Hematopoietic multipotent progenitor cell treated with erythropoietin and hydrocortisone succinate and interleukin-3 and kit ligand, for 8 days (in vitro differentiated cells): ENCODE results near the gene GIGYF1.
A peak's percentile ranks its signal among the peaks of the same experiment; 100 is the strongest.
"Not testable (repeated sequence)": the region's sequence is repeated elsewhere in the genome, so short reads cannot be mapped to it uniquely, and the experiment has no call there.

ENCODE experiments used
- DNase-seq: peaks from one replicate; pipeline ENCODE4 v3.0.0-alpha.2; 2015

GIGYF1 gene

DNA sequence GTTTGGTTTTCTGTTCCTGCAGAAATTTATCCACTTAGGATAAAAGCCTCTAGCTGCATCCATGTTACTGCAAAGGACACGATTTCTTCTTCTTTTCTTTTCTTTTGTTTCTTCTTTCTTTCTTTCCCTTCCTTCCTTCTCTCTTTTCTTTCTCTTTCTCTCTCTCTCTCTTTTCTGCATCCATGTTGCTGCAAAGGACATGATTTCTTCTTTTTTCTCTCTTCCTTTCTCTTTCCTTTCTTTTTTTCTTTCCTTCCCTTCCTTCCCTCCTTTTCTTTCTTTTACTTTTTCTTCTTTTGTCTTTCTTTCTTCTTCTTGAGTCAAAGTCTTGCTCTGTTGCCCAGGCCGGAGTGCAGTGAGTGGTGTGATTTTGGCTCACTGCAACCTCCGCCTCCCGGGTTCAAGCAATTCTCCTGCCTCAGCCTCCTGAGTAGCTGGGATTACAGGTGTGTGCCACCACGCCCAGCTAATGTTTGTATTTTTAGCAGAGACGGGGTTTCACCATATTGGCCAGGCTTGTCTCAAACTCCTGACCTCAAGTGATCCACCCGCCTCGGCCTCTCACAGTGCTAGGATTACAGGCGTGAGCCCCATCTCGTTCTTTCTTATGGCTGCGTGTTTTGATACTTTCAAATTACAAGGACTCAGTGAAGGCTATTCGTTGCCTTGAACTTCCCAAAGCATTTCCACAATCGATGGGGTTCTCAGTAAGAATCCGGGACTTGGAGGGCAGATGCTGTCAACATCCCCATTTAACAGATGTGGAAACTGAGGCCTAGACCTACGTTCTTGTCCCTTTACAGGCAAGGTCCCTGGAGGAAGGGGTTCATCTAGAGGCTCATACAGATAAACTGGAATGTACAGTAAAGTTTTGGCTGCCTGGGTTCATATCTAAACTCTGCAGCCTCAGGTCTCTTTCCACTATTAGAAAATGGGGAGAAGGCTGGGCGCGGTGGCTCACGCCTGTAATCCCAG is 22.4 kb downstream of the GIGYF1 start:
- DNase-seq: no peak

DNA sequence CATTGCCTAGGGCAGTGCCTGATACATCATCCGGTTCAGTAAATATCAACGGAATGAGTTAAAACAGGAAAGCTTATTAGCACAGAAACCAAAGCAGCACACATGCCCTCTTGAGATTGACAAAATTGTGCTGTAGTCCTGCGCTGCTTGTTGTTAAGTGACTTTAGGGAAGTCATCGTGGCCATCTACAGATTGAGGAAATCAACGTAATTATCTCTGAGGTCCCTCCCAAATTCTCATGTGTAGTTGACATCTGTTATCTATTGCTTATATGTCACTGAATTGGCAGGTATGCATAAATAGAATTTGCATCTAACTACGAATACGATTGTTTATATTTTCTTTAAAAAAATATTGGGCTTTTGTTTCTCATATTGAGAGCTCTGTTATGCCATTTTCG is 24.0 kb downstream of the GIGYF1 start:
- no peak for DNase-seq

DNA sequence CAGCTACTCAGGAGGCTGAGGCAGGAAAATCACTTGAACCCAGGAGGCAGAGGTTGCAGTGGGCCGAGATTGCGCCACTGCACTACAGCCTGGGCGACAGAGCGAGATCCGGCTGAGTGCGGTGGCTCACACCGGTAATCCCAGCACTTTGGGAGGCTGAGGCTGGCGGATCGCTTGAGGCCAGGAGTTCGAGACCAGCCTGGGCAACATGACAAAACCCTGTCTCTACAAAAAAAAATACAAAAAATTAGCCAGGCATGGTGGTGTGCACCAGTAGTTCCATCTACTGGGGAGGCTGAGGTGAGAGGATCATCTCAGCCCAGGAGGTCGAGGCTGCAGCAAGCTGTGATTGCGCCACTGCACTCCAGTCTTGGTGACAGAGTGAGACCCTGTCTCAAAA is 24.9 kb downstream of the GIGYF1 start:
- DNase-seq: not testable (repeated sequence)

DNA sequence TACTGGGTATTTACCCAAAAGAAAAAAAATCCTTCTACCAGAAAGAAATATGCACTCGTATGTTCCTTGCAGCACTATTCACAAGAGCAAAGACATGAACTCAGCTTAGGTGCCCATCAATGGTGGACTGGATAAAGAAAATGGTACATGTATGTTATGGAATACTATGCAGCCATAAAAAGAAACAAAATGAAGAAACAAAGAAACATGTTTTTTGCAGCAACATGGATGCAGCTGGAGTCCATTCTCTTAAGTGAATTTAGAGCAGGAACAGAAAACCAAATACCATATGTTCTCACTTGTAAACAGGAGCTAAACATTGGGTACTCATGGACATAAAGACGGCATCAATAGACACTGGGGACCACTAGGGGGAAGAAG is 26.0 kb downstream of the GIGYF1 start:
- no peak for DNase-seq

DNA sequence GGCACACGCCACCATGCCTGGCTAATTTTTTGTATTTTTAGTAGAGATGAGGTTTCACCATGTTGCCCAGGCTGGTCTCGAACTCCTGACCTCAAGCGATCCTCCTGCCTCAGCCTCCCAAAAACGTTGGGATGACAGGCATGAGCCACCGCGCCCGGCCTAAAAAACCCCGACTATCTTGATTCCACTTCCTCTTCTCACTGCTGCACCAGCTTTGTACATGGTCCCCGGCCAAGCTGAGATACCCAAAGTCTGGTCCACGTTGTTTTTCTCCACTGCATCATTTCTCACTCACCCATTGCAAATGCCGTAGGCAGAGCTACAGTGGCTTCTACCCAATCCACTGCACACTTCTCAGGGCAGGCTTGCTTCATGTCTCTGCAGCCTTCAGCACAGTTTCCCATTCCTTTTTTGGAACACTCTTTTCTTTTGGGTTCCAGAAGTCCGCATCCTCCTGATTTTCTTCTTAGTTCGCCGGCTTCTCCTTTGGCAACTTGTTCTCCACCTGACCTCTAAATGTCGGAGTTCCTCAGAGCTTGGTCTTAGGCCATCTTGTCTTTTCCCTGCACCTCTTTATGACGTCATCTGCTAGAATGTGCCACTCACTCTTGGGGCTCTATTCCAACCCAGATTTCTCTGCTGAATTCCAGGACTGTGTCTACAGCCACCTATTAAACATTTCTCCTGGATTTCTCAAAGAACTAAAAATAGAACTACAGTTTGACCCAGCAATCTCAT is 26.6 kb downstream of the GIGYF1 start:
- no peak for DNase-seq

DNA sequence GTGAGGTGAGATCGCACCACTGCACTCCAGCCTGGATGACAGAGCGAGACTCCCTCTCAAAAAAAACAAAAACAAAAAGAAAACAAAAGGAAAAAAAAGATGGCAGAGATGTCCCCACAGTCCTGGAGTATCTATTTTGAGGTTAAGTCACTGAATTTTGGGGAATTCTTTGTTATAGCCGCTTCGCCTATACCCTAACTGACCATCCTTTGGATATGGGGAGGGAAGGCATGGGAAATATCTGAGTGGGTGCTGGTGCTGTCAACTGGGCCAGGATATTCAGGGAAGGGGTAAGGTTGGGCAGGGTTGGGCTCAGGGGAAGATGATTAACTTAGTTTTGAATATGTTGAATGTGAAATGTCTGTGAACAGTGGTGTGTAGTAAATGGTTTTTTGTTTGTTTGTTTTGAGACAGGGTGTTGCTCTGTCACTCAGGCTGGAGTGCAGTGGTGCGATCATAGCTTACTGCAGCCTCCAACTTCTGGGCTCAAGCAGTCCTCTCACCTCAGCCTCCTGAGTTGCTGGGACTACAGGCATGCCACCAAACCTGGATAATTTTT is 28.8 kb downstream of the GIGYF1 start:
- DNase-seq: no peak

DNA sequence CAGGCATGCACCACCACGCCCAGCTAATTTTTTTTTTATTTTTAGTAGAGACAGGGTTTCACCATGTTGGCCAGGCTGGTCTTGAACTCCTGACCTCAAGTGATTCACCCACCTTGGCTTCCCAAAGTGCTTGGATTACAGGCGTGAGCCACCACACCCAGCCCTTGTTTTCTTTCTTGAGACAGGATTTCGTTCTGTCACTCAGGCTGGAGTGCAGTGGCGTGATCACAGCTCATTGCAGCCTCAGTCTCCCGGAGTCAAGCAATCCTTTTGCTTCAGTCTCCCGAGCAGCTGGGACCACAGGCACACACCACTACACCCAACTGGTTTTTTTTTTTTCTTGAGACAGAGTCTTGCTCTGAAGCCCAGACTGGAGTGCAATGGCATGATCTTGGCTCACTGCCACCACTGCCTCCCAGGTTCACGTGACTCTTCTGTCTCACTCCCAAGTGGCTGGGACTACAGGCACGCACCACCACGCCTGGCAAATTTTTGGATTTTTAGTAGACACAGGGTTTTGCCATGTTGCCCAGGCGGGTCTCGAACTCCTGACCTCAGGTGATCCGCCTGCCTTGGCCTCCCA is 31.8 kb downstream of the GIGYF1 start:
- peak; percentile 69 for DNase-seq

DNA sequence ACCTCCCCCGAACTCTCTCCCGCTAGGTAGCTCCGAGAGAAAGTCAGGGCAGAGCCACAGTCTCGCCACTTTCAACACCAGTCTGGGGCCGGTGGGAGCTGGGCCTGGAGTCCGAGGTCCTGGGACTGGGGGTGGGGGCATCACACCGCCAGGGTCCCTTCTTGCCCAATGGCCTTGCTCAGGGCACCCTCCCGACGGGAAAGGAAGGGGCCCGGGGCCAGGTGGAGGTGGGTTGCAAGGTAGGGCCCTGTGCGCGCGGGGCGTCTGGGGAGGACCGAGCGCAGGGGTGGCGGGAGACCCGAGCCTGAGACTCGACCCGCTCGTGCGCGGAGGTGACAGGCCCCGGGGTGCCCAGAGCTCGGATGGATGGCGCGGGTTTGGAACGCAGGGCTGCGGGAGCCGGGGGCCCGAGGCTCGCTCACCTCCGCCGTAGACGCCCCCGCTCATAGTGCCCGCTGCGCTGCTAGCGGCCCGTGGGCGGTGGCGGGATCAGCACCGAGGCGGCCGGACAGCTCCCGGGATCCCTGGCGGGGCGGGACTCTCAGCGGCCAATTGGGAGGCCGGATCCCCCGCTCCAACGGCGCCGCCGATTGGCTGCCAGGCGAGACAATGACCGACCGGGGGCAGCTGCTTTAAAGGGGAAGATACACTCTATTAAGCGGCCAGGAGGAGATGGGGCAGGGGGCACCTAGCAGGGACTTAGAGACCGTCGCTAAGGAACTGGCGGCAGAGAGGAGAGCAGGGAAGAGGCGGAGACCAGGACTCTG is 38.0 kb downstream of the GIGYF1 start, which contains the start of gene ACTL6B:
Gene ACTL6B (minus strand): TSS at position 541 of the 767 bp plus-strand sequence. CDS start 94 bp downstream, at position 447.
- peak; percentile 78 for DNase-seq

DNA sequence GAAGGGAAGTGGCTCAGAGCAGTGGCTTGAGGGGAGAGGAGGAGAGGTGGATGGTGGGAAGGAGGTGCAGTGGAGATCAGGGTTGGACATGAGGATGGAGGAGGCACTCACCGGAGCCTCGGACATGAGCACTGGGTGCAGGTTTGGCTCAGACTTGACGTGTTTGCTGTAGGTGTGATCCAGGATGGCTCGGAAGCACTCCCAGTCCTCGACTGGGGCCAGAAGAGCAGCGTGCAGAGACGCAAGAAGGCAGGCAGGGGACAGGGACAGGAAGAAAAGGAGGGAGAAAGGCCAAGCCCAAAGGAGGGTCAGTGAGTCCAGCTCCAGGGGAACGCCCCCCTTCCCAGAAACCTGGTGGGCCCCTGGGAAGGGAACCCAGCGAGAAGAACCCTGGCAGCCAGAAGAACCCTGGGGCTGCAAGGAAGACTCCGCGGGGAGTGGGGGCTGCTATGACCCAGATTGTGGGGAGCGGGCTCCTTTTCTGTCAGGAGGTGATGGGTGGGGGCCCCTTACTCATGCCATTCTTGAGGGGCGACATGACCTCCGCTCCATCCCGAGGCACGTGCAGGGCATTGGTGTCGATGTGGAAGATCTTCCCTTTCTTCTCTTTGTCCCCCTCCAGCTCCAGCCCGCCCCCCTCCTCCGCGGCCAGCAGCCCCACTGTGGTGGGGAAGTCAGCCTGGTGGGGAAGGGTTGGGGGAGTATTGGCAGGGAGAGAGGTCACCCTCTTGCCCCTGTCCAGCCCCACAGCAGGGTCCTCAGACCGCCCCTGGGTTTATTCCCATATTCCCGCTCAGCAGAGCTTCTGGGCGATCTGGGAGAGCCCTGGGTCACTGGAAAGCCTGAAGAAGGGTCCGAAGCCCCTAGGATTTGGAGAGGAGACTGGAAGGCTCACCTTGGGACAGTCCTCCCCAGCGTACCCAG is 38.9 kb downstream of the GIGYF1 start:
- DNase-seq: no peak

DNA sequence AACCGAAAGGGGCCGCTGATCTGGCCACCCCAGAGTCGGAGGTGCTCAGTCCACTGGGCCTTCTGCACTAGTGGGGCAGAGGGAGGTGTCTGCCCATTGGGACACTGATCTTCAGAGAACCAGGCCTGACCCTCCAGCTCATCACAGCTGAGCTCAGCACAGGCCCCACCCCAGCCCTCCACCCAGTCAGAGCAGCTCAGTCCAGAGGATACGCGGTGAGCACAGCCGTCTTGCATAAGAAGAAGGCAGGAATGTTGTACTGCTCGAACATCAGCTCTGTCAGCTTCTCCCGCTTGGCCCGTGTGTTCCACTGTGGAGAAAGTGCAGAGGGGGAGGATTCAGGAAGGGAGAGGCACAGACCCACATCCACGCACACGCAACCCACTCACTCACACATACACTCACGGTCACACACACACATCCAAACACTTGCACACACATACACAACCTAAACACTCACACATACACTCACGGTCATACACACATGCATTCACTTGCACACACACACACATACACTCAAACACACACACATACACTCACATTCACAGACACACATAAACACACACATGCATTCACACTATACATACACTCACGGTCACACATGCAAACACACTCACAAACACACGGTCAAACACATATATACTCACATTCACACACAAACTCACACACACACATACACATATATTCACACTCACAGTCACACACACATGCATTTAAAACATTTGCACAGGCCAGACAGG is 44.1 kb downstream of the GIGYF1 start:
- DNase-seq: no peak

DNA sequence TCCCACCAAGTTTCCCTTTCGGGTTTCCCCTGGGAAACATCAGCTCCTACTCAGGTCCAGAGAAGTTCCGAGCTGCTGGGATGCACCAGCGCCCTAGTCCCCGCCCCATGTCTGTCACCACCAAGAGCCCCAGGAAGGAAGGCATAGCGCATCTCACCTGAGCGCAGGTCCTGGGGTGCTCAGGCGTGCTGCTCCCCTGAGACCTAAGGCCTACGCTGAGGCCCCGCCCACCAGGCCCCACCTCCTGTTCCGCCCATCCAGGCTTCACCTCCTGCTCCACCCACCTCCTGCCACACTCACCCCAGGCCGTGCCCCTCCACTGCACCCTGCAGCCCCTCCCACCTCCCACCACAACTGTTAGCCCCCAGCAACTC is 51.5 kb downstream of the GIGYF1 start:
- peak; percentile 90 for DNase-seq

DNA sequence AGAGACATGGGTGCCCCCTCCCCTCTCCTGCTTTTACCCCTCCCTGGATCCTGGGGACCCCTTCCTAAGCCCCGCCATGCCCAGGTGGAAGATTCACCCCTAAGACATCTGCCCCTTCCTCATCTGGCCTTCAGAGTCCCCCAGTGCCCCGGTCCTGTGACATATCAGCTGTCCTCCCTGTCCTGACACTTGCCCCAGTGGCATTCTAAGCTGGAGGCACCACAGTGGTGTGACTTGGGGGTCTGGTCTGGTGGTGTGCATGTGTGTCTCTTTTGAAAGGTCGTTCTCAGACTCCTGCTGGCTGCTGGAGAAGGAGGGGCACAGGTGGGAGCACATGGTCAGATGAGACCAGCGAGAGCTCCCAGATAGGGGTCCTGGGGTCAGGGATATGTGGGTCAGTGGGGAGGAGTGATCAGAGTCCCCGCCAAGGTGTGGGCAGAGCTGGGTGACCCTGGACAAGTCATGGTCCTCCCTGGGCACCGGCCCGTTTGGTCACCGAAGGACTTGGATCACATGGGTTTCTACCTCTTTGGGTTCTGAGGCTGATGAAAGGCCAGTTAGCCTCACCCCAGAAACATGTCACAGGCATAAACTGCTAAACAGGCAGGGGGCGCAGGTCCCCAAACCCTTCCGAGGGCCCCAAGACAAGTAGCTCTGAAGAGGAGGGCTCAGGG is 52.1 kb downstream of the GIGYF1 start:
- peak; percentile 67 for DNase-seq

DNA sequence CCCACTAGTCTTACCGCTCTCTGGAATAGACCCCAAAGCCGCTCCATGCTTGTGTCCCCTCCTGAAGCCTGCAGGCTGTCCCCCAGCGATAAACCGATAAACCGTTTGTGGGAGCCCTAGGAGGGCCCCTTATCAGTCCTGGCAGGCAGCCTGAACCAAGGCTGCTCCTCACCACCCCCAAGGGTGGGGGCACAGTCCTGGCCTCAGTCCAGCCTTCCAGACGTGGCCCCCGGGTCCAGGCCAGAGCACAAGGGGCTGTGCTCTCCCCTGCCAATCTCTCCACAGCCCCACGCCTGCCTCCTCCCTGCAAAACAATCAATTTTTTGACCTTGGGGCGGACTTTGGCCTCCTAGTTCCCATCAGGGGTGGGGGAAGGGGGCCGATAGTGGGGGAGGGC is 52.6 kb downstream of the GIGYF1 start, which contains the start of gene TFR2:
Gene TFR2 (minus strand): TSS at position 90 of the 397 bp plus-strand sequence. CDS start 43 bp downstream, at position 47.
- DNase-seq: peak; percentile 100

DNA sequence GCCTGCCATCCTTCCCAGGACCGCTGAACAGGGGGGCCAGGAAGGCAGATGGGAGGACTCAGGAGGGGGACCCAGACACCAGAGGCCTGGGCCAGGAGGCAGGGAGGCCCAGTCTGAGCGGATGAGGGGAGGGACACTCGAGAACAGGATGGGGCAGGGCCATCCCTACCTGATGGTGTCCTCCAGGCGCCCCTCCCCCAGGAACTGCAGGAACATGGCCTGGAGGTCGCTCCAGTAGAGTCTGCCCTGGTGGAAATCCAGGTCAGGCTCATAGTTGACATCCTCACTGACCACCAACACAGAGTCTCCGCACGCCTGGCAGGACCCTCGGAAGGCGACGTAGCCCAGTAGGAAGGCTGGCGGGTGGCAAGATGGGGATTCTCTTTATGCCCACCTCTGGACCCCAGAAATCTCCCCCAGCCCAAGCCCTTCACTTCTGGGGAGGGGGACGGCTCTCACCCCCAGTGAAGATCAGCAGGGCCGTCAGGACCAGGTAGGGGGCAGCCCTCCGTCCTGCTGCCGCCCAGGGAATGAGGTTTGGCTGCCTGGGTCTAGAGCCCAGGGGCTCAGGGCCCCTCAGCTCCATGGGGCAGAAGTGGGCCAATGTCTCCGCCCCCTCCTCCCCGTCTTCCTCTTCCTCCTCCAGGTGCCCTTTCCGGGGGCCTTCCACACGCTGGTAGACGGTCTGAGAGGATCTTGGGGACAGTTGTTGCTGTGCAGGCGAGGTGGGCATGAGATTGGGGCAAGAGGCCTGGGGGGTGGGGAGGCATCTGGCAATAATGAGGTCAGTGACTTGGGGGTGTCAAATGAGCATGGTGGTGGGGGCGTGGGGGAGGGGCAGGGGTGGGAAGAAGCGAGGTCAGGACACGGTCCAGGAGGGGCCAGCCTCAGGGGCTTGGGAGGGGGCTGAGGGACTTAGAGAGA is 53.3 kb downstream of the GIGYF1 start:
- peak; percentile 87 for DNase-seq

DNA sequence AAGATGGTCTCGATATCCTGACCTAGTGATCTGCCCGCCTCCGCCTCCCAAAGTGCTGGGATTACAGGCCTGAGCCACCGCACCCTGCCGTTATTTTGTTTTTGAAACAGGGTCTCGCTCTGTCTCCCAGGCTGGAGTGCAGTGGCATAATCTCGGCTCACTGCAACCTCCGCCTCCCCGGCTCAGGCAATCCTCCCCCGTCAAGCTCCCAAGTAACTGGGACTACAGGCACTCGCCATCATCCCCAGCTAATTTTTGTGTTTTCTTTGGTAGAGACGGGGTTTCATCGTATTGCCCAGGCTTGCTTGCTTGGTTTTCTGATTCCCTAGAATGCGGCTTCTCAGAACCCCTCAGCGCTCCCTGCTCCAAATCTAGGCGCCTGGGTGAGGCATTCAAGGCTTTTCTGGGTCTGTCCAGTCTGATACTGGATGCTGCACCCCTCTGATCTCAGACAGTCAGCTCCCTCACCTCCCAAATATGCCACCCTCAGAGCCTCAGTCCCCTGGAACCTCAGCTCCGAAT is 54.0 kb downstream of the GIGYF1 start:
- DNase-seq: peak; percentile 71

DNA sequence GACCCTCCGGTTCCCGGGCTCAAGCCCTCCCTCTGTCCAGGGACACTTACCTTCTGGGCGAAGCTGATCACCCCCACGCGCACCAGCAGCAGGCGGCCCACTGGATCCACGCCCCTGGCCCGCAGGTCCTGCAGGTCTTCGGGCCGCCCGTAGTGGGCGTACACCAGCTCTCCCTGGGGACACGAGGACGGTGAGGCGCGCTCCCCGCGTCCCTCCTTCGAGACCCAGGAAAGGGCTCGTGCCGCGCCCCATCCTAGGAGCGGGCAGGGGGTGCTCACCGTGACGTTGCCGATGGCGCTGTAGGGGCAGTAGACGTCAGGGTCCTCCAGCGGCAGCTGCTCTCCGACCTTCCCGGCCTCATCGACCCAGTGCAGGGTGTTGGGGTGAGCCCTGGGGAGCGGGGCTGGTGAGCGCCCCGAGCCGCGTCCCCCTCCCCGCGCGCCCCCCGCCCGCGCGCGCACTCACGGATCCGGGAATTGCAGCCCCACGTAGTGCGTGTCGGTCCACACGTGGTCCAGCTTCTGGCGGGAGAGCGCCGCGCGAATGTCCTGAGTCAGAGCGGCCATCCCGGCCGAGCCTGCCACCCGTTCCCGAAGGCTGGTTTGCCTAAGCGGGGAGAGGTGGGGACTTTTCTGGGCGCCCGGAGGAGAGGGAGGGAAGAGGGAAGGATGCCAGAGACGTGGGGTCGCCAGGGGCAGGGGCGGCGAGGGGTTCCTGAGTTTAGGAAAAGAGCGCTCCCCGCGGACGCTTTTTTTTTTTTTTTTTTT is 60.9 kb downstream of the GIGYF1 start:
- peak; percentile 67 for DNase-seq

DNA sequence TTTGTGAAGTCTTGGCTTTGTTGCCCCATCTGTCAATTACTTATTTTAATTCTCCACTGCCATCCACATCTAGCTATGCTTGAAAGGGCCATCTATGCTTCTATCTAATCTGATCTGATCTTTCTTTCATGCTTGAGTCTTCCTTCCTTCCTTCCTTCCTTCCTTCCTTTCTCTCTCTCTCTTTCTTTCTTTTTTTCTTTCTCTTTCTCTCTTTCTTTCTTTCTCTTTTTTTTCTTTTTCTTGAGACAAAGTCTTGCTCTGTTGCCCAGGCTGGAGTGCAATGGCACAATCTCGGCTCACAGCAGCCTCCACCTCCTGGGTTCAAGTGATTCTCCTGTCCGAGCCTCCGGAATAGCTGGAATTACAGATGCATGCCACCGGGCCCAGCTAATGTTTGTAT is 64.0 kb downstream of the GIGYF1 start:
- no peak for DNase-seq
